HepG2 (cell line): ENCODE measurements around the gene KPNA3. TPM values are rescaled to one million over a fixed set of nuclear protein-coding genes. Genes with fewer than 3 reads are reported as not detected.
A peak's percentile ranks its signal among the peaks of the same experiment; 100 is the strongest.

Experiments
- ARNT ChIP-seq: fragments of 450-650 bp; IDR thresholded peaks from 2 replicates; pipeline ENCODE4 v1.6.1; 2017
- BCLAF1 ChIP-seq: fragments of 450-650 bp; IDR thresholded peaks from 2 replicates; pipeline ENCODE4 v1.6.1; 2017; ENCODE audit warnings: mild to moderate bottlenecking
- CEBPB ChIP-seq: IDR thresholded peaks from 2 replicates; pipeline ENCODE4 v1.6.1; 2011; ENCODE audit warnings: low read depth, low read length, improper control_type of control experiment, borderline replicate concordance
- DMAP1 ChIP-seq: IDR thresholded peaks from 2 replicates; pipeline ENCODE4 v1.6.1; 2016
- FOXP4 ChIP-seq: sonication (generic); formaldehyde crosslinking; IDR thresholded peaks from 2 replicates; pipeline ENCODE4 v1.4.0; 2020; ENCODE audit warnings: missing genetic modification reagents
- KMT2B ChIP-seq: IDR thresholded peaks from 2 replicates; pipeline ENCODE4 v1.6.1; 2016; ENCODE audit warnings: missing genetic modification reagents, missing compliant biosample characterization
- NKX3-1 ChIP-seq: sonication (generic); formaldehyde crosslinking; IDR thresholded peaks from 2 replicates; pipeline ENCODE4 v1.5.0; 2020; ENCODE audit warnings: missing genetic modification reagents
- NONO ChIP-seq, 2 experiments: fragments of 450-650 bp in 1 of 2; sonication (generic) in 1 of 2; formaldehyde crosslinking in 1 of 2; IDR thresholded peaks in 1 of 2; conservative IDR thresholded peaks in 1 of 2; 2 replicates each; pipeline versions ENCODE4 v1.6.1 to v1.8.0; 2017 to 2022; ENCODE audit warnings: mild to moderate bottlenecking in 1 of 2, missing genetic modification reagents in 1 of 2, moderate library complexity in 1 of 2
- PAXIP1 ChIP-seq: sonication (generic); formaldehyde crosslinking; conservative IDR thresholded peaks from 2 replicates; pipeline ENCODE4 v1.4.0; 2020; ENCODE audit warnings: mild to moderate bottlenecking, missing genetic modification reagents, moderate library complexity
- PBX3 ChIP-seq: sonication (generic); formaldehyde crosslinking; IDR thresholded peaks from 2 replicates; pipeline ENCODE4 v1.8.1; 2023; ENCODE audit warnings: missing genetic modification reagents, inconsistent platforms, borderline replicate concordance
- PHB2 ChIP-seq: fragments of 450-650 bp; IDR thresholded peaks from 2 replicates; pipeline ENCODE4 v1.6.1; 2018; ENCODE audit not compliant: partially characterized antibody
- SATB2 ChIP-seq: sonication (generic); formaldehyde crosslinking; IDR thresholded peaks from 2 replicates; pipeline ENCODE4 v1.5.0; 2020; ENCODE audit warnings: missing genetic modification reagents
- SNAI1 ChIP-seq: sonication (generic); formaldehyde crosslinking; IDR thresholded peaks from 2 replicates; pipeline ENCODE4 v1.5.0; 2020; ENCODE audit warnings: mild to moderate bottlenecking, missing genetic modification reagents, borderline replicate concordance
- TBP ChIP-seq: sonication (generic); formaldehyde crosslinking; IDR thresholded peaks from 2 replicates; pipeline ENCODE4 v1.5.0; 2020; ENCODE audit warnings: missing genetic modification reagents
- XBP1 ChIP-seq: sonication (generic); formaldehyde crosslinking; IDR thresholded peaks from 2 replicates; pipeline ENCODE4 v1.5.0; 2020; ENCODE audit warnings: missing genetic modification reagents
- ZBTB1 ChIP-seq: sonication (generic); formaldehyde crosslinking; IDR thresholded peaks from 2 replicates; pipeline ENCODE4 v1.4.0; 2020; ENCODE audit warnings: missing genetic modification reagents, borderline replicate concordance
- ZNF224 ChIP-seq: sonication (generic); formaldehyde crosslinking; IDR thresholded peaks from 2 replicates; pipeline ENCODE4 v1.5.0; 2020; ENCODE audit warnings: mild to moderate bottlenecking, missing genetic modification reagents
- ZNF543 ChIP-seq: sonication (generic); formaldehyde crosslinking; IDR thresholded peaks from 2 replicates; pipeline ENCODE4 v1.4.0; 2020; ENCODE audit warnings: mild to moderate bottlenecking, missing genetic modification reagents
- ZNF737 ChIP-seq: sonication (generic); formaldehyde crosslinking; IDR thresholded peaks from 2 replicates; pipeline ENCODE4 v1.5.0; 2020; ENCODE audit warnings: missing genetic modification reagents, mild to moderate bottlenecking, borderline replicate concordance
- polyA plus RNA-seq, 8 experiments: library from polyadenylated mRNA; depleted of rRNA in 3 of 8; stranded (reverse) in 7 of 8; unstranded in 1 of 8; fragments of >200 nt; fragmentation: Illumina TruSeq in 4 of 8; extraction: Trizol in 4 of 8; gene quantifications; 2 replicates each; pipeline versions ENCODE4 v1.2.1 to v1.2.3, GENCODE V29; 2011 to 2016; ENCODE audit warnings: low read depth in 4 of 8, missing spikeins in 1 of 8, mixed read lengths in 1 of 8; ENCODE audit not compliant: insufficient read depth in 1 of 8
- total RNA-seq, 5 experiments: library from RNA; depleted of rRNA; stranded (reverse); fragments of >200 nt; fragmentation: Illumina TruSeq; extraction: Trizol; gene quantifications; 2 replicates each; pipeline ENCODE4 v1.2.3, GENCODE V29; 2016; ENCODE audit warnings: low read depth in 1 of 5

The KPNA3 gene
- total and polyA plus RNA-seq, 2 of the 13 experiments (the other 11 are each of a cell fraction or from before 2014, with no cell fraction given), result 13.0 to 28.9 TPM

GRCh38 chr13:49690133-49690994 is 102.1 kb downstream of the KPNA3 start (continued):
- peak; percentile 67 for TF ChIP-seq FOXP4 (CRISPR knock-in tag)
- no peak for TF ChIP-seq ZBTB1 (CRISPR knock-in tag)
- TF ChIP-seq ZNF737 (CRISPR knock-in tag), result no peak
- no peak; the same call in none of the 2 replicates for TF ChIP-seq PAXIP1 (CRISPR knock-in tag)
- TF ChIP-seq ZNF224 (CRISPR knock-in tag), result no peak
- no peak for TF ChIP-seq KMT2B
- no peak for TF ChIP-seq PBX3 (CRISPR knock-in tag)
- TF ChIP-seq ARNT, result no peak
- TF ChIP-seq SATB2, result no peak
- TF ChIP-seq NKX3-1 (CRISPR knock-in tag), result no peak
- no peak for TF ChIP-seq DMAP1 (CRISPR knock-in tag)
- no peak for TF ChIP-seq ZNF543 (CRISPR knock-in tag)
- TF ChIP-seq NONO (IDR thresholded peaks at IDR 0.05), result no peak
- no peak for TF ChIP-seq NONO (CRISPR knock-in tag; conservative IDR thresholded peaks at IDR 0.05)
- no peak for TF ChIP-seq TBP (CRISPR knock-in tag)
- peak; percentile 74; the same call in 1 of the 2 replicates for TF ChIP-seq CEBPB
- TF ChIP-seq SNAI1 (CRISPR knock-in tag), result no peak
- TF ChIP-seq XBP1 (CRISPR knock-in tag), result no peak
- TF ChIP-seq BCLAF1, result no peak
- no peak for TF ChIP-seq PHB2
